HuH-7.5 (cell line): Measurements from ENCODE around the gene MPST.
A peak's percentile ranks its signal among the peaks of the same experiment; 100 is the strongest.
"Not testable (repeated sequence)": the region's sequence is repeated elsewhere in the genome, so short reads cannot be mapped to it uniquely, and the experiment has no call there.

Source experiments
- DNase-seq: peaks from one replicate; pipeline ENCODE4 v3.0.0; 2011; ENCODE audit warnings: low spot score

The MPST gene

DNA sequence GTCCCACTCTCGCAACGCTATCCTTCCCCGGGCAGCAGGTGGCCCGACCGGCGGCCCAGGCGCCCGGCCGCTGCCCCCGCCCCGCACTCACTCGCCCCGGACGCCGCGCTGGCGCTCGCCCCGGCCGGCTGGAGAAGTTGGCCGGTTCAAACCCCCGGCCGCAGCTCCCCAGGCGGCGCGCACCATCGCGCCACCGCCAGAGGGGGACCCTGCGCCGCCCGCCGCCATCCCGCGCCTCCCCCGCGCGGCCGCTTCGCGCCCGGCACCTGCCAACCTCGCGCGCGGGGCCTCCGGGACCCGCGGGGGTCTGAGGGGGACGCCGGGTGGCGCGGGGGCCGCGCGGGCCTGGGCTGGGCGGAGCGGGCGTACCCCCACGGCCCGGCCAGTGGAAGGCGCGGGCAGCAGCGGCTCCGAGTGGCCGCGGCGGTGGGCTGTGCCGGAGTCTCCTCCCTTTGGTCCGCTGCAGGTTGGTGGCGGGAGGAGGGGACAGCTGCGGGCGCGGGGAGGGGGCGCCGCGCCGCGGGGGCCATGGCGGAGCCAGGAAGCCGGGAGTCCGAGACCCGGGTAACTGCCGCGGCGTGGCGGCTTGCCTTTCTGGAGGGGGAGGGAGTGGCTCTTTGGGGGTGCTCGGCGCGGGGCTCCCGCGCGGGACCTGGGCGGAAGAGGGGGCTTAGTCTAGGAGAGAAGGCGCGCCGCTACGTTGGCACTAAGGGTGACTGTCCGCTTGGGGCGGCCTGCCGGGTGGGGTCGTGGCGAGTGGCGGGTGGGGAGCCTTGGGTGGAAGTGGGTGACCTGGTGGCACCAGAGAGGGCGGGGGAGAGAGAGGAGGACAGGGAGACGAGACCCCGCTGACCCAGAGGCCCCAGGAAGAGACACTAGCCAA lies at the start of gene MPST, which contains the start of gene TST:
Gene MPST (plus strand): TSS at position 434 of the 883 bp plus-strand sequence. CDS start 95 bp downstream, at position 529.
Gene TST (minus strand): TSS at position 139 of the 883 bp plus-strand sequence. CDS start 715 bp downstream, outside the sequence.
- peak; percentile 75 for DNase-seq

DNA sequence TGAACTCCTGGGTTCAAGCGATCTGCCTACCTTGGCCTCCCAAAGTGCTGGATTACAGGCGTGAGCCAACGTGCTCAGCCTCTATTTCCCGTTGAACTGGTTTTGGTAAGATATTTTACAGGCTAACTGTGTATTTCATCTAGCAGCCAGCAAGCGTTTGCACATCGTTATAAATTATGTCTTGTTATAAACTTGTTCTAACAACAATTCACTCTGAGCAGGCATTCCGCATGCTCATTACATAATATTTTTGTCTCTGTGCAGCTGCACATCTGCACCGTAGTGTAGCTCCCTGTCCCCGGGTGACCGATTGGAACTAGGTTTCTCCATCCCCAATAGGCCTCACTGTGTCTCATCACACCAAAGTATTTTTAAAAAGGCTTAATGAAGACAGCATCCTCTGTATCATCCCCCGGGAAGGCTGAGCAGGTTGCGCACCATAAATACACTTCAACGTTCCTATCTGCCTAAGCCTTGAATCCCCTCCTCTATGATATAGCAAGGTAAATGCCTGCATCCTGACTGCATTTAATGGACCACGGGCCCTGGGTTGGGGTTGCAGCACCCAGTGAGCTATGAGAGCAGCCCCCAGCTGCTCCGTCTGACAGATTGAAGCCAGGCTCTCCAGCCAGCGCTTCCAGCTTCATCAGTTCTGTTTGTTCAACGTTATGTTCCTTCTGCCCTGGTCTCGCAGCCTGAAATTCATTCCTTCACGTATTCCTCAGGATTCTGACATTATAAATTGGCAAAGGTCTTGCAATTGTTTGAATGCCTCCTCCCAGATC lies 48.0 kb upstream of the MPST start:
- no peak for DNase-seq

DNA sequence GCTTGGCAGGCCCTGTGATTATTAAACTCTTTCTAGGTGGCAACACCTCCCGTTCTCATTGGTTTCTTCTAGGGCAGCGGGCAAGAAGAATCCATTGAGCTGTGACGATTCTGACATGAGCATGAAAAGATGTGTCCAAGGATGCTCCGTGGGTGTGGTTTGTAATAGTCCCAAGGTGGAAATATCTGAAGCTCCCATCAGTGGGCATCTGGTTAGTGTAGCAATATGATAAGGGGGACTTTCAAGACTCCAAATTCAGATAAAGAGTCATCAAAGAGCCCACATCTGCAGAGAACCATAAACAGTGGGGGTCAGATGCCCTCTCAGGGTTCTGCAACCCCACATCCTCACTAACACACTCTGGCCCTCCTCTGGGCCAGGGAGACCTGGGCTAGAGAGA lies 42.9 kb upstream of the MPST start:
- no peak for DNase-seq

DNA sequence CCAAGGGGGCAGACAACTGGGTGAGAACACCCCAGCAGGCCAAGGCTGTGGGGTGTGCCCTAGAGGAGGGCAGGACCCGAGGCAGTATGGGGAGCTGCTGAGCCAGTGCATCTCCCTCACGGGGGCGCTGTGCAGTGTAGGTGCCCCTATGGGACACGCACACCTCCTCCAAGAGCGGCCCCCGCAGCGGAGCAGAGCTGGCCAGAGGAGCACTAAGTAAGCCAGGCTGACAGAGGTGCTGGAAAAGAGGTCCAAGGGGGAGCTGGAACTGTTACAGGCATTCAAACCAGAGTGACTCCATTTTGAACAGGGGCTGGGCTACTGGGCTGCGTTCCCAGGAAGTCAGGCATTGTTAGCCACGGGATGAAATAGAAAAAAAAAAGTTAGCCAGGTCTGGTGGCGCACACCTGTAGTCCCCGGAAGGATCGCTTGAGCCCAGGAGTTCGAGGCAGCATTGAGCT lies 42.1 kb upstream of the MPST start:
- DNase-seq, result no peak

DNA sequence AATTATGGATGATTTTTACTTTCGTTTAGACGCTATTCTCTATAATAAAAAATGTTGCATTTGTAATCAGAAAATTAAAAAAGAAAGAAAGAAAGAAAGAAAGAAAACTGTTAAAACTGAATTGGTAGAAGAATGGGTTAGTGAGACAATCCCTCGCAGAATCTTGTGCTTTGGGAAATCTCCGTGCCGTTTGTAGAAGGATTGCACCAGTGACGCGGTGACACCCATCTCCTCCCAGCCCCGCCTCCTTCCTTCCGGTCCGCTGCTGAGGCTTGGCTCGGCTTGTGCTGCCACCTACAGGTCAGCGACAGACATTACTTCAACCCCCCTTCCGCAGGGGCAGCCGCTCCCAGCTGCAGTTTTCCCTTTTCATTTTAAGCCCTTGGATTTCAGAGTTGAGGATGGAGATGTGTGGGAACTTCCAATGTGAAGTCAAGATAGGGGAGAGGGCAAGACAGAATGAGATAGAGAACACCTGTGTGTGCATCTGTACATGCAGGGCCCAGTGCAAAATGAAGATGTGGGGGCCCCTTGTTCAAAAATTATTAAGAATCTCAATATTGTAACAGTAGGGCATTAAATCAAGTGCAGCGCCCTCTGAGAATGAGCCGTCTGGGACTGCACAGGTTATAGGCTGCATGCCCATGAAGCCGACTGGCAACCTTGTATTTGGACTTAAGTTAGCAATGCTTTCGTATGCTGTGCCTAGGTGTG lies 41.4 kb upstream of the MPST start:
- peak; percentile 77 for DNase-seq

DNA sequence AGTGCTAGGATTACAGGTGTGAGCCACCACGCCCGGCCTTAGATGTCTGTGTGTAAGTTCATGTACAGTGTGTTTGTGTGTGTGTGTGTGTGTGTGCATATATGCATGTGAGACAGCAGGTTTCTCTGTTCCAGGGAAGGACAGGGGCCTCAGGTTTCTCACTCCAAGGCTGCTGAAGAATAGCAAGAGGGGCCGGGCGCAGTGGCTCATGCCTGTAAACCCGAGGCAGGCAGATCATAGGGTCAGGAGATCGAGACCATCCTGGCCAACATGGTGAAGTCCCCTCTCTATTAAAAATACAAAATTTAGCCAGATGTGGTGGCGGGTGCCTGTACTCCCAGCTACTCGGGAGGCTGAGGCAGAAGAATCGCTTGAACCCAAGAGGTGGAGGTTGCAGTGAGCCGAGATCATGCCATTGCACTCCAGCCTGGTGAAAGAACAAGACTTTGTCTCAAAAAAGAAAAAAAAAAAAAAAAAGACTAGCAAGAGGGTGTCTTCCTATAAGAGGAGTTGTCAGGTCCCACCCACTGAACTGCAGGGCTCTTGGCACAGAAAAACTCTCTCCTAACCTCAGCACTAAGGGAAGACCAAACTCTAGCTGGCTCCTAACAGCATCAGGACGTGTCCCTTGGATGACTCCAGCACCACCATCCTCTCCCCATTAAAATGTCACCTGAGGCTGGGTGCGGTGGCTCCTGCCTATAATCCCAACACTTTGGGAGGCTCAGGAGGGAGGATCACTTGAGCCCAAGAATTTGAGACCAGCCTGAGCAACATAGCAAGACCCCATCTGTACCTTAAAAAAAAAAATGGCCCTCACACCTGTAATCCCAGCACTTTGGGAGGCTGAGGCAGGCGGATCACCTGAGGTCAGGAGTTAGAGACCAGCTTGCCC lies 40.3 kb upstream of the MPST start:
- DNase-seq, result no peak

DNA sequence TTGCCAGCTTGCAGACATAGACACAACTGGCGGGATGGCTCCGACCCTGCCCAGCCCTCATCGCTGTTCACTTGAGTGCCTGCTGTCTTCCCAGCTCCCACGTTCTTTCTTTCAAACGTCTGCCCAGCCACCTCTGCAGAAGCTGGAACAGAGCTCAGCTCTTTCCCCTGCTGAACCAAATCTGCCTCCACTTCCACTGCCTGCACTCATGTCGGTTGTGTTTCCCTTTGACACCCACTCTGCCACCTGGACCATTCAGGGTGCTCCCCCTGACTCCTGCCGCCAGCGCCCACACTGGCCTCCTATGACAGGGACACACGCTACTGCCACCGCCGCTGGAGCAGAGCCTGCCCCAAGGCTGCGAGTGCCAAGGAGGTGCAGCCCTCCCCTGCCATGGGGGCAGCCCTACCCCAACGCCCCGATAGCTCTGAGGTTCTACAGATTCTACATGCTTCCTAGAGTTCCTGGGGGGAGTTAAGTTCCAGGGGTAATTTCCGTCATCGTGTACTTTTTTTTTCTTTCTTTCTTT lies 38.2 kb upstream of the MPST start:
- no peak for DNase-seq

DNA sequence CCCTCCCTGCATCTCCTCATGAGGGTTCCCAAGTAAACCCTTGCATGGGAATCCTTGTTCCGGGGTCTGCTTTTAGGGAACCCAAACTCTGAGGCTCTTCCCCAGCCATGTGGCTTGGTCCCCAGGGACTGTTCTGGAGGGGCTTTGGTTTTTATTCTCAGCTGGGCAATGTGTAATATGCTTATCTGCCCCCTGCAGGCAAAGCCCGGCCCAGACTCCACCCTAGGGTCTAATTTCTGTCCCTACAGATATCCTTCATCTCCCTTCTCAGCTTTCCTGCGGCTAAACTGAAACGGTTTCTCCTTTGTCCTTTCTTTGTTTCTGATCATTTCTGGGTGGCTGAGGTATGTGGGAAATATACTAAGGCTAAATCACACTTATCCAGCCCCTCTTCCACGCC lies 37.4 kb upstream of the MPST start:
- DNase-seq, result no peak

DNA sequence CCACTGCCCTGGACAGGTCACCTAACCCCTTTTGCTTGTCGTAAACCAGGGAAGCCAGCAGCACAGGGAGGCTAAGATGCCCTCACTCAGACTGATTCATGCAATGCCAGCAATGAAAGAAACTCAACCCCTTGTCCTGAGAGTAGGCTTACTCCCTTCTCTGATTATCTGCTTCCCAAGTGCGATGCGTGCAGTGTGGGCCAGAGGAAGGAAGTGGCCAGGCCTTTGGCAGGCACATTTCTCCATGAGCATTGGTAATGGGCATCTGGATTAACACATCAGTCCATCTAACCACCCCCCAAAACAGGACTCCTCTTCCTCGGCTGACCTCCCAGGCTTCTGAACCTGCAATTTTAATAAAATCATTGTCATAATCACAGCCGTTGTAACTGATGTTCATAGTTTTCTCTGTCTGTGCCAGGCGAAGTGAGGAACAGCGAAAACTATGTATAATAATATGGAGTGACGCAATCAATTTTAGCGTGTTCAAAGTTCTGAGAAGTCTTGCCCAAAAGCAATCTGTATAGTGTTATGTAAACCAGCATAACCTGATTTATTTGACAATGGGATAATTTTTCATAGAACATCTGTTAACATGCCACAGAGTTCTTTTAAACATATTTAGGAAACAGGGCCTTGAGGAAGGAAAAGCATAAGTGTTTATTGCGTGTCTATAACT lies 34.2 kb upstream of the MPST start:
- DNase-seq, result no peak

DNA sequence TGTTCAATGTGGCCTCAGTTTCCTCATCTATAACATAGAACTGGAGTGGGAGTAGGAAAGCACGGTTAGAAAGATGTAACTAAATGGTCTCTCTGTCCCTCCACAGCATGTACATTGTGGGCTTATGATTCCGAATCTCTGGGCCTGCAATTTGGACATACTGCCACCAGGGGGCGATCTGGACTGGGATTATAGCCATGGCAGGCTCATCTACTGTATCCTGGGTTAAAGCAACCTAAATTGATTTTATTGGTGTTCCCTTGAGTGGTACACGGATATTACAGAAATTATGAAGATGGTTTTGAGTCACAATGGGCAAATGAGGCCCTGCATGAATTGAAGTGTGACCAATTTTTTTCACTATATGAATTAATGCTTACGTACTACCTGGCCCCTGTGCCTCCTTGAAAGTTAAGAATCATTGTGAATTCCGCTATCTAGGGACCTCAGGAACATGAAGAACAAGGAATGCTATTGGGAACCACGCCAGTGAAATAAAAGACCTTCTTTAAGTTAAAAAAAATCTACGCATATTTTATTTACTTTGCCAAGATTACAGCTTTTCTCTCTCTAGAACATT lies 33.2 kb upstream of the MPST start:
- no peak for DNase-seq

DNA sequence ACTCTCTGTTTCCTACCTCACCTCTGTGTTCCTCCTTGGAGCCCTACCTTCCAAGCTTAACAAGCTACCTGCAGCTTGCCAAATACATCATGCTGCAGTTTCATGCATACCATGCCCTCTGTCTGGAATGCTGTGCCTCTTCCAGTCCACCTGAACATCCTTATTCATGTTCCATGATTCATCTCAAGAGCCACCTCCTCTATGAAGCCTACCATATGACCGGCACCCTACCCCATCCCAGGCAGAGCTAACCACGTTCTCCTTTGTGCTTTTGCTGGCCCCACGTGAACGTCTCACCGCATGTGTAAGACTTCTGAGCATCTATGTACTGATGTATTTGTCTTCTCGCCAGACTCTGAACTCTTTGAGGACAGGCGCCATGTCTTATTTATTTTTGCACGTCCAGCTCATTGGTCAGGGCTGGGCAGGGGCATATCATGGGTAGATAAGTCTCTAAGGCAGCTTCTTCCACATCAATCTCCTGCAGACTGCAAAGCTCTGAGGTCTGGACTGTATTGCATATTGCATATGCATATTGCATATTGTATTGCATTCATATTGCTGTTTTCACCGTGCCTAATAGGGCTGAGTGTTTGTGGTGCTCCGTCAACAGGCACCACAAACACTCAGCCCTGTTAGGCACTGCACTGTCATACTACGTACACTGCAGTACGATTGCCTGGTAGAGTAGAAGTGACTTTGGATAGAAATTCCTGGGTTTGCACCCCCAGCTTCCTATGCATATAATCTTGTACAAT lies 31.3 kb upstream of the MPST start:
- DNase-seq, result no peak

DNA sequence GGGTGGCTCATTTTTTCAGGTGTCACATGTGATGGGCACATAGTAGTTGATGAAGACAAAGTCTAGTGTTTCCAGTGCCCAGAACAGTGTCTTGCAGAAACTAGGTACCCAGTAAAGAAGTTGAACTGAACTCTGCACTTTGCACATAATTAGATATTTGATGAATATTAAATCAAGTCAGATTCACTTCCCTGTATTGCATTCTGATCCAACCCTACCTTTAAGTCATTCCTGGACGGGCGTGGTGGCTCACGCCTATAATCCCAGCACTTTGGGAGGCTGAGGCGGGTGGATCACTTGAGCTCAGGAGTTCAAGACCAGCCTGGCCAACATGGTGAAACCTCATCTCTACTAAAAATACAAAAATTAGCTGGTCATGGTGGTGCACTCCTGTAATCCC lies 30.5 kb upstream of the MPST start:
- DNase-seq, result not testable (repeated sequence)

DNA sequence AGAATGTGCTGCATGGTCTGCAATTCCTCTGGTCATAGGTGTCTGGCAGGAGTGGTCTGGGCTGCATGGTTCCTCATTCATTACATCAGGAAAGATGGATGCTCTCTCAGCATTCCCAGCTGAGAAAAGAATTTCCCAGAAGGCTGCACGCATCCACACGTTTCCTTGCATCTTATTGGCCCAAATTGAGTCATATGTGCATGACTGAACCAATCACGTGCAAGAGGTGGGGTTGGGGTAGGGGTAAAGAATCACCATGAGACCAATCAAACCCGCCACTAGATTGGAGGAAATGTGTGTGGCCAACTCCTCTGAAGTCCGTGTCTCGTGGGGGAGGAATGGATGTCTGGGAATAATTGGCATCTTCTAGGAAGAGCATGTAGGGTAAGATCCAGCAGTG lies 29.1 kb upstream of the MPST start:
- no peak for DNase-seq

DNA sequence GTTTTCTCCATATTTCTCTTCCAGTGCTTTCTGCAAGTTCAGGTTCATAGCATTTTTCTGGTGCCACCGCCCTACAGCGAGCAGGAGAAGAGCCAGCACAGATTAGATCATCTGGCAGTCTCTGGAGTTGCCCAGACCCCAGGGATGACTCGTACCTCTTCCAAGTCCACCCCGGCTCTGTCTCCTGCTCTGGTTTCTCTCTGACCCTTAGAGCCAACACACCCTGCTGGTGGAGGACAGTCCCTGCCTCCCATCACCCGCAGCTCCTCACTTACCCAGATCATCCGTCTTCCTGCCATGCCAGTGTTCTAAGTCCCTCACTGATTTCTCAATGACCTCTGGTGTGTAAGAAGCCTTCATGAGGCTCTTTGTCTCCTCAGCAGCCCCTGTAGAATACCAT lies 28.3 kb upstream of the MPST start:
- DNase-seq, result no peak

DNA sequence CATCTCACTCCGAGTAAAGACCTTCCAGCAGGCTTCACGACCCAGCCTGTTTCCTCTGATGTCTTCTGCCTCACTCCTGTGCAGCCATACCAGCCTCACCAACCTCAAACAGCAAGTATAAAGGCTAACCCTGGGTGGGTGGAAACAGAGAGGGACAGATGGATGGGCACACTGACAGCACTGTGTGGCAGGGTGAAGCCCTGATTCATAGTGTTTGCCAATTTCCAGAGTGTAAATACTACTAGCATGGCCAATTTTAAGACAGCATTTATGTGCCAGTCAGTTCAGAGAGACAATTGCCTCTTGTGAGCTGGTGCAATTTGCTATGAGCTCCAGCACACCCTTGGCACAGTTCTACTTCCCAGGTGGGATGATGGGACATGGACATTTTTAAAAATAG lies 21.8 kb upstream of the MPST start:
- DNase-seq, result no peak

DNA sequence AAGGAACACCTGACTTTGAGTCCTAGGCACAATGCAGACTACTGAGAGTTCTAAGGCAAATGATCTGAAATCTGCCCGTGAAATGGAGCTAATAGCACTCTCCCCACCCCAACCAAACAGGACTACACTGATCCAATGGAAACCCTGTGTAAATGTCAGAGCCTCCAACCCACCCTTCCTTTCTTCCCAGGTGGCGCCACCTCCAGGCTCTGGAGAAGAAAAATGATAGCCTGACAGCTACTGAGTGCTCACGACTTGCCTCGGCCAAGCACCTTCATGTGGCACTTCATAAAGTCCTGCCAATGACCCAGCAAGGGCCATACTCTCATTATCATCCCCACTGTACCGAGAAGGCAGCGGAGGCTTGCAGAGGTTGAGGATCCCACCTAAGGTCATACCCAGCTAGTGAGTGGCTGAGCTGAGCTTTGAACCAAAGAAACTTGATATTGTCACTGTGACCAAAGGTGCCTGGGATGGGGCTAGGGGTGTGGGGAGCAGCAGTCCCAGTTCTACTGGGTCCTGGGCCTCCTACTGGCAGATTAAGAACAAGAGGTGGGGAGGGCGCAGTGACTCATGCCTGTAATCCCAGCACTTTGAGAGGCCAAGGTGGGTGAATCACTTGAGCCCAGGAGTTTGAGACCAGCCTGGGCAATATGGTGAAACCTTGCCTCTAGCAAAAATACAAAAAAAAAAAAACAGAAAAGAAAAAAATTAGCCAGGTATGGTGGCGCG lies 20.8 kb upstream of the MPST start:
- DNase-seq, result no peak

DNA sequence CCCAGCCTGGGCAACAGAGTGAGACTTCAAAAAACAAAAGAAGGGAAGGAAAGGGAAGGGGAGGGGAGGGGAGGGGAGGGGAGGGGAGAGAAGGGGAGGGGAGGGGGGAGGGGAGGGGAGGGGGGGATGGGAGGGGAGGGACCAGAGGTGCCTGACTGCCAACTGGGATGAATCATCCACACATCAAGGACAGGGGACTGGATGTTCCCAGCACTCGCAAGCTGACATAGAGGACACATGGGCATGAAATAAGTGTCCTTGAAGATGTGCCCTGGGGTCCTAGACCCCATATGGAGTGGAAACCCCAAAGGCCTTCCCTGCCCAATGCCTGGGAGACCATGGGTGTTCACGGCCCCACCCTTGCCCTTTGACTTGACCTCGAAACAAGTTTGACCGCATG lies 20.1 kb upstream of the MPST start:
- DNase-seq, result no peak

DNA sequence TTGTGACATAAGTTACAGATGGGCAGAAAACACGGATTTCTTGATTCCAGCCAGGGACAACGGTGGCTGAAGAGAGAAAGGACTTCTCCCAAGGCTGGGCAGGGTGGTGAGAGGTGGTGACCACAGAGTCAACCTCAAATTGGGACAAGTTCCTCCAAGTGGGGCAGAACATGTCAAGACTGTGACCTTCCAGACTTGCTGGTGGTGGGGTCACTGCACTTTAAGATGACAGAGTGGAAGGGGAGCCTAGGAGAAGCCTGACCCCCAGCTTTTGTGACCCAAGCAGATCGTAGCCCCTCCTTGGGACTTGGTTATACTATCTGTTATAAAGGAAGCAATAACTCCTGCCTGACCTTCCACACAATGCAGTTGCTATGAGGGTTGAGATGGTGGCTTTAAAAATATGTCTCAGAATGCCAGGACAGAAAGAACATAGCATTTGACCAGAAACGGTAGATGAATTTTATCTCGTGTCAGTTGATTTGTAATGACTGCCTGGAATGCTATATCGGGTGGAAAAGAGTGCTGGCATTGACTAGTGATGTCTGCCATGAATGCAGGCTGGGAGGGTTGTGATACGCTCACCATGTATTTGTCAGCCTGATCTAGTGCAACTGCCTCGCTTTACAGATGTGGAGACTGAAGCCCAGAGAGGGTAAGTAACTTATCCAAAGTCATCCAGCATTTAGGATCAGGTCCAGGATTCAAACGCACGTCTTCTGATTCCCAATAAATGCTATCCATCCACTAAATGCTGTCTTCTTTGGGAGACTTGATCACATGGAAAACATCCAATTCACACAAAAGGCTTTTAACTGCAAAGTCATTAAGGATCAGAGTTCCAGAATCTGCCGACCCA lies 18.6 kb upstream of the MPST start:
- DNase-seq, result no peak
